HEK293T (cell line): Measurements from ENCODE around the gene YEATS4.

Experiments
- ARNT ChIP-seq: fragments of 450-650 bp; IDR thresholded peaks from 2 replicates; pipeline ENCODE4 v1.6.1; 2017; ENCODE audit warnings: mild to moderate bottlenecking
- BHLHE40 ChIP-seq: fragments of 450-650 bp; IDR thresholded peaks from 2 replicates; pipeline ENCODE4 v1.6.1; 2016; ENCODE audit warnings: mild to moderate bottlenecking, moderate library complexity, borderline replicate concordance
- CTBP1 ChIP-seq: fragments of 450-650 bp; IDR thresholded peaks from 2 replicates; pipeline ENCODE4 v1.6.1; 2016; ENCODE audit warnings: borderline replicate concordance
- ELF4 ChIP-seq: fragments of 450-650 bp; IDR thresholded peaks from 2 replicates; pipeline ENCODE4 v1.6.1; 2017; ENCODE audit warnings: antibody characterized with exemption
- FOXA1 ChIP-seq: fragments of 450-650 bp; IDR thresholded peaks from 2 replicates; pipeline ENCODE4 v1.6.1; 2016; ENCODE audit warnings: mild to moderate bottlenecking
- FOXK2 ChIP-seq: fragments of 450-650 bp; IDR thresholded peaks from 2 replicates; pipeline ENCODE4 v1.6.1; 2016; ENCODE audit warnings: mild to moderate bottlenecking
- HDGF ChIP-seq: fragments of 450-650 bp; IDR thresholded peaks from 2 replicates; pipeline ENCODE4 v1.6.1; 2017; ENCODE audit warnings: antibody characterized with exemption, borderline replicate concordance
- NFRKB ChIP-seq: fragments of 450-650 bp; IDR thresholded peaks from 2 replicates; pipeline ENCODE4 v1.6.1; 2016; ENCODE audit warnings: mild to moderate bottlenecking, moderate library complexity
- SP1 ChIP-seq: fragments of 450-650 bp; IDR thresholded peaks from 2 replicates; pipeline ENCODE4 v1.6.1; 2017
- SUZ12 ChIP-seq: fragments of 450-650 bp; IDR thresholded peaks from 2 replicates; pipeline ENCODE4 v1.6.1; 2016; ENCODE audit warnings: mild to moderate bottlenecking
- TARDBP ChIP-seq: fragments of 450-650 bp; IDR thresholded peaks from 2 replicates; pipeline ENCODE4 v1.6.1; 2016
- ZNF384 ChIP-seq: fragments of 450-650 bp; IDR thresholded peaks from 2 replicates; pipeline ENCODE4 v1.6.1; 2016
- TF ChIP-seq, protein P1 (sequence below): fragments of 450-650 bp; IDR thresholded peaks from 2 replicates; pipeline ENCODE4 v1.6.1; 2016

DNA sequence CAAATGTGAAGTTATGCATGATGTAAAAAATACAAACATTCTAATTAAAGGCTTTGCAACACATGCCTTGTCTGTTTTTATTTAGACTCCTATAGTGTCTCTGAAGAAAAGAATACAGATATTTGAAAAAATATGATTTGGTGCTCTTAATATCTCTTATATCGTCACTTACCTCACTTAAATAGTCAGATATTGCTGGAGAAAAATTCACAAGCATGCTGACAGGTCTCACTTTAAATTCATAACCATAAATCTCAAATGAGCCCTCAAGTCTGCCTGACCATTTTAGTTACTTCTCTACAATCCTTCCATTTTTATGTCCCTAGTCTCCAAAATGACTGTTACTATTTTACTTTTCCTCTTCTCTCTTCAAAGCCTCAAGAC, 5.4 kb upstream of the YEATS4 start:
- TF ChIP-seq BHLHE40 (no peak), SUZ12 (no peak), TARDBP (no peak), ZNF384 (no peak), ELF4 (no peak), NFRKB (no peak), FOXK2 (no peak), ARNT (no peak), FOXA1 (no peak), SP1 (no peak), HDGF (no peak), CTBP1 (no peak)
- TF ChIP-seq, protein P1, sequence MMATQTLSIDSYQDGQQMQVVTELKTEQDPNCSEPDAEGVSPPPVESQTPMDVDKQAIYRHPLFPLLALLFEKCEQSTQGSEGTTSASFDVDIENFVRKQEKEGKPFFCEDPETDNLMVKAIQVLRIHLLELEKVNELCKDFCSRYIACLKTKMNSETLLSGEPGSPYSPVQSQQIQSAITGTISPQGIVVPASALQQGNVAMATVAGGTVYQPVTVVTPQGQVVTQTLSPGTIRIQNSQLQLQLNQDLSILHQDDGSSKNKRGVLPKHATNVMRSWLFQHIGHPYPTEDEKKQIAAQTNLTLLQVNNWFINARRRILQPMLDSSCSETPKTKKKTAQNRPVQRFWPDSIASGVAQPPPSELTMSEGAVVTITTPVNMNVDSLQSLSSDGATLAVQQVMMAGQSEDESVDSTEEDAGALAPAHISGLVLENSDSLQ, result no peak
